HepG2 (cell line): ENCODE data around the gene MRNIP. TPM values are rescaled to one million over a fixed set of nuclear protein-coding genes. Genes with fewer than 3 reads are reported as not detected.

Experiments
- CC2D1A ChIP-seq: sonication (generic); formaldehyde crosslinking; IDR thresholded peaks from 2 replicates; pipeline ENCODE4 v1.8.1; 2023; ENCODE audit warnings: mild to moderate bottlenecking, missing genetic modification reagents
- CREM ChIP-seq, 2 experiments: sonication (generic) in 1 of 2; formaldehyde crosslinking in 1 of 2; IDR thresholded peaks; 2 replicates each; pipeline versions ENCODE4 v1.4.0 to v1.6.1; 2016 to 2020; ENCODE audit warnings: antibody characterized with exemption in 1 of 2, mild to moderate bottlenecking in 1 of 2, missing genetic modification reagents in 1 of 2
- HDAC1 ChIP-seq: sonication (generic); formaldehyde crosslinking; IDR thresholded peaks from 2 replicates; pipeline ENCODE4 v1.5.1; 2020; ENCODE audit warnings: mild to moderate bottlenecking, missing genetic modification reagents
- HNF4A ChIP-seq: sonication (generic); formaldehyde crosslinking; IDR thresholded peaks from 2 replicates; pipeline ENCODE4 v1.4.0; 2020; ENCODE audit warnings: missing genetic modification reagents
- KDM5A ChIP-seq: fragments of 200-600 bp; sonication (generic); IDR thresholded peaks from 2 replicates; pipeline ENCODE4 v1.7.0; 2018; ENCODE audit warnings: antibody characterized with exemption, mild to moderate bottlenecking, low read length, borderline replicate concordance
- MIER2 ChIP-seq: IDR thresholded peaks from 2 replicates; pipeline ENCODE4 v1.6.1; 2016; ENCODE audit warnings: missing biosample characterization, missing genetic modification reagents
- PCBP1 ChIP-seq: fragments of 200-400 bp; formaldehyde crosslinking; IDR thresholded peaks from 2 replicates; pipeline ENCODE4 v1.6.1; 2017; ENCODE audit warnings: mild to moderate bottlenecking, low read depth, low read length, borderline replicate concordance
- SOX13 ChIP-seq, 3 experiments: fragments of 450-650 bp in 1 of 3; sonication (generic) in 1 of 3; formaldehyde crosslinking in 1 of 3; IDR thresholded peaks in 2 of 3; conservative IDR thresholded peaks in 1 of 3; 2 replicates each; pipeline versions ENCODE4 v1.5.0 to v1.6.1; 2016 to 2020; ENCODE audit warnings: antibody characterized with exemption in 1 of 3, mild to moderate bottlenecking in 1 of 3, missing compliant biosample characterization in 1 of 3, missing genetic modification reagents in 1 of 3, moderate library complexity in 1 of 3
- TP53 ChIP-seq: sonication (generic); formaldehyde crosslinking; conservative IDR thresholded peaks from 2 replicates; pipeline ENCODE4 v1.4.0; 2020; ENCODE audit warnings: missing genetic modification reagents
- ZBTB1 ChIP-seq: sonication (generic); formaldehyde crosslinking; IDR thresholded peaks from 2 replicates; pipeline ENCODE4 v1.4.0; 2020; ENCODE audit warnings: missing genetic modification reagents, borderline replicate concordance
- ZFP1 ChIP-seq: IDR thresholded peaks from 2 replicates; pipeline ENCODE4 v1.6.1; 2016
- ZNF136 ChIP-seq: sonication (generic); formaldehyde crosslinking; IDR thresholded peaks from 2 replicates; pipeline ENCODE4 v1.8.1; 2022; ENCODE audit warnings: low read depth, mild to moderate bottlenecking, moderate library complexity, missing genetic modification reagents
- ZNF44 ChIP-seq: sonication (generic); formaldehyde crosslinking; IDR thresholded peaks from 2 replicates; pipeline ENCODE4 v1.5.1; 2020; ENCODE audit warnings: mild to moderate bottlenecking, missing genetic modification reagents
- ZNF670 ChIP-seq: sonication (generic); formaldehyde crosslinking; IDR thresholded peaks from 2 replicates; pipeline ENCODE4 v1.8.0; 2022; ENCODE audit warnings: mild to moderate bottlenecking, missing genetic modification reagents, borderline replicate concordance
- polyA plus RNA-seq, 8 experiments: library from polyadenylated mRNA; depleted of rRNA in 3 of 8; stranded (reverse) in 7 of 8; unstranded in 1 of 8; fragments of >200 nt; fragmentation: Illumina TruSeq in 4 of 8; extraction: Trizol in 4 of 8; gene quantifications; 2 replicates each; pipeline versions ENCODE4 v1.2.1 to v1.2.3, GENCODE V29; 2011 to 2016; ENCODE audit warnings: low read depth in 4 of 8, missing spikeins in 1 of 8, mixed read lengths in 1 of 8; ENCODE audit not compliant: insufficient read depth in 1 of 8
- total RNA-seq, 5 experiments: library from RNA; depleted of rRNA; stranded (reverse); fragments of >200 nt; fragmentation: Illumina TruSeq; extraction: Trizol; gene quantifications; 2 replicates each; pipeline ENCODE4 v1.2.3, GENCODE V29; 2016; ENCODE audit warnings: low read depth in 1 of 5
- TF ChIP-seq, protein P1 (sequence below): IDR thresholded peaks from 2 replicates; pipeline ENCODE4 v1.6.1; 2016
- TF ChIP-seq, protein P2 (sequence below): sonication (generic); formaldehyde crosslinking; IDR thresholded peaks from 2 replicates; pipeline ENCODE4 v1.5.1; 2020; ENCODE audit warnings: missing genetic modification reagents, mild to moderate bottlenecking, borderline replicate concordance
- TF ChIP-seq, protein P3 (sequence below): sonication (generic); formaldehyde crosslinking; IDR thresholded peaks from 2 replicates; pipeline ENCODE4 v1.9.0; 2021; ENCODE audit warnings: mild to moderate bottlenecking, missing genetic modification reagents
- TF ChIP-seq, protein P4 (sequence below): sonication (generic); formaldehyde crosslinking; IDR thresholded peaks from 2 replicates; pipeline ENCODE4 v1.4.0; 2020; ENCODE audit warnings: missing genetic modification reagents

MRNIP gene
- total and polyA plus RNA-seq, 2 of the 13 experiments (the other 11 are each of a cell fraction or from before 2014, with no cell fraction given) = 15.5 to 34.1 TPM

DNA sequence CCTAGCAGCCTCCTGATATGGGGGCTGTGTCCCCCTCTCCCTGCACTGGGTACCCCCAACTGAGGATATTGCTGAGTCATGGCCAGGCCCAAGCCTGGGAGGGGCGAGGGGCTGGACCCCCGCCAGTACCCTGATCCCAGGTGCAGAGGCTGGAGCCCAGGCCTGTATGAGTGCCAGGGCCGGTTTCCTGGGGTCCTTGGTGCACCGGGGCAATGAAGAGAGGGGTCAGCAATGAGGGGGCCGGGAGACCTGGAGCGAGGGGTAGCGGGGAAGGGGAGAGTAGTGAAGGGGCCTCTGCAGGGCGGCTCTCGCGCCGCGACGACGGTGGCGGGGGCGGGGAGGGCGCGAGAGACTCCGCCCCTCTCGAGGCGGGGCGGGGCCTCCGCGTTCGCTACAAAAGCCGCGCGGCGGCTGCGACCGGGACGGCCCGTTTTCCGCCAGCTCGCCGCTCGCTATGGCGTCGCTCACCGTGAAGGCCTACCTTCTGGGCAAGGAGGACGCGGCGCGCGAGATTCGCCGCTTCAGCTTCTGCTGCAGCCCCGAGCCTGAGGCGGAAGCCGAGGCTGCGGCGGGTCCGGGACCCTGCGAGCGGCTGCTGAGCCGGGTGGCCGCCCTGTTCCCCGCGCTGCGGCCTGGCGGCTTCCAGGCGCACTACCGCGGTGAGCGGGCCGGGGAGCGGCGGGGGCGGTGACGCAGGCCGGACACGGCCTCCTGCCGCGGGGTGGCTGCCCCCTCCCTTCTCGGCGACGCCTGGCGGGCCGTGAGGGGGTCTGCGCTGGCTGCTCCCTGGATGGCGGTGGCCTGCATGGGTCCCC, 37.9 kb downstream of the MRNIP start, which contains the start of gene SQSTM1 (continued):
- TF ChIP-seq, protein P1, sequence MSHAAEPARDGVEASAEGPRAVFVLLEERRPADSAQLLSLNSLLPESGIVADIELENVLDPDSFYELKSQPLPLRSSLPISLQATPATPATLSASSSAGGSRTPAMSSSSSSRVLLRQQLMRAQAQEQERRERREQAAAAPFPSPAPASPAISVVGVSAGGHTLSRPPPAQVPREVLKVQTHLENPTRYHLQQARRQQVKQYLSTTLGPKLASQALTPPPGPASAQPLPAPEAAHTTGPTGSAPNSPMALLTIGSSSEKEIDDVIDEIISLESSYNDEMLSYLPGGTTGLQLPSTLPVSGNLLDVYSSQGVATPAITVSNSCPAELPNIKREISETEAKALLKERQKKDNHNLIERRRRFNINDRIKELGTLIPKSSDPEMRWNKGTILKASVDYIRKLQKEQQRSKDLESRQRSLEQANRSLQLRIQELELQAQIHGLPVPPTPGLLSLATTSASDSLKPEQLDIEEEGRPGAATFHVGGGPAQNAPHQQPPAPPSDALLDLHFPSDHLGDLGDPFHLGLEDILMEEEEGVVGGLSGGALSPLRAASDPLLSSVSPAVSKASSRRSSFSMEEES = peak; percentile 62
- TF ChIP-seq ZNF670 (no peak; the same call in 1 of the 2 replicates), KDM5A (no peak), HNF4A (0 out of 2 replicates have a peak, but pooled peaks have one; percentile 5), TP53 (CRISPR knock-in tag) (no peak), PCBP1 (peak; percentile 85; the same call in 1 of the 2 replicates), CC2D1A (CRISPR knock-in tag) (no peak), ZNF136 (CRISPR knock-in tag) (no peak), MIER2 (CRISPR knock-in tag) (no peak), ZBTB1 (CRISPR knock-in tag) (no peak), CREM (IDR thresholded peaks at IDR 0.05) (no peak), CREM (CRISPR knock-in tag; IDR thresholded peaks at IDR 0.05) (no peak), SOX13 (IDR thresholded peaks at IDR 0.05) (no peak), SOX13 (CRISPR knock-in tag; conservative IDR thresholded peaks at IDR 0.05 in 1 of 2, IDR thresholded peaks at IDR 0.05 in 1 of 2) (peak in 1 of 2 experiments; percentile 42; a peak in 1 of 4 replicates), HDAC1 (CRISPR knock-in tag) (peak; percentile 54; the same call in 1 of the 2 replicates), ZNF44 (CRISPR knock-in tag) (no peak), ZFP1 (CRISPR knock-in tag) (no peak)
- TF ChIP-seq, protein P2, sequence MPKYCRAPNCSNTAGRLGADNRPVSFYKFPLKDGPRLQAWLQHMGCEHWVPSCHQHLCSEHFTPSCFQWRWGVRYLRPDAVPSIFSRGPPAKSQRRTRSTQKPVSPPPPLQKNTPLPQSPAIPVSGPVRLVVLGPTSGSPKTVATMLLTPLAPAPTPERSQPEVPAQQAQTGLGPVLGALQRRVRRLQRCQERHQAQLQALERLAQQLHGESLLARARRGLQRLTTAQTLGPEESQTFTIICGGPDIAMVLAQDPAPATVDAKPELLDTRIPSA (CRISPR knock-in tag) = no peak
- TF ChIP-seq, protein P3, sequence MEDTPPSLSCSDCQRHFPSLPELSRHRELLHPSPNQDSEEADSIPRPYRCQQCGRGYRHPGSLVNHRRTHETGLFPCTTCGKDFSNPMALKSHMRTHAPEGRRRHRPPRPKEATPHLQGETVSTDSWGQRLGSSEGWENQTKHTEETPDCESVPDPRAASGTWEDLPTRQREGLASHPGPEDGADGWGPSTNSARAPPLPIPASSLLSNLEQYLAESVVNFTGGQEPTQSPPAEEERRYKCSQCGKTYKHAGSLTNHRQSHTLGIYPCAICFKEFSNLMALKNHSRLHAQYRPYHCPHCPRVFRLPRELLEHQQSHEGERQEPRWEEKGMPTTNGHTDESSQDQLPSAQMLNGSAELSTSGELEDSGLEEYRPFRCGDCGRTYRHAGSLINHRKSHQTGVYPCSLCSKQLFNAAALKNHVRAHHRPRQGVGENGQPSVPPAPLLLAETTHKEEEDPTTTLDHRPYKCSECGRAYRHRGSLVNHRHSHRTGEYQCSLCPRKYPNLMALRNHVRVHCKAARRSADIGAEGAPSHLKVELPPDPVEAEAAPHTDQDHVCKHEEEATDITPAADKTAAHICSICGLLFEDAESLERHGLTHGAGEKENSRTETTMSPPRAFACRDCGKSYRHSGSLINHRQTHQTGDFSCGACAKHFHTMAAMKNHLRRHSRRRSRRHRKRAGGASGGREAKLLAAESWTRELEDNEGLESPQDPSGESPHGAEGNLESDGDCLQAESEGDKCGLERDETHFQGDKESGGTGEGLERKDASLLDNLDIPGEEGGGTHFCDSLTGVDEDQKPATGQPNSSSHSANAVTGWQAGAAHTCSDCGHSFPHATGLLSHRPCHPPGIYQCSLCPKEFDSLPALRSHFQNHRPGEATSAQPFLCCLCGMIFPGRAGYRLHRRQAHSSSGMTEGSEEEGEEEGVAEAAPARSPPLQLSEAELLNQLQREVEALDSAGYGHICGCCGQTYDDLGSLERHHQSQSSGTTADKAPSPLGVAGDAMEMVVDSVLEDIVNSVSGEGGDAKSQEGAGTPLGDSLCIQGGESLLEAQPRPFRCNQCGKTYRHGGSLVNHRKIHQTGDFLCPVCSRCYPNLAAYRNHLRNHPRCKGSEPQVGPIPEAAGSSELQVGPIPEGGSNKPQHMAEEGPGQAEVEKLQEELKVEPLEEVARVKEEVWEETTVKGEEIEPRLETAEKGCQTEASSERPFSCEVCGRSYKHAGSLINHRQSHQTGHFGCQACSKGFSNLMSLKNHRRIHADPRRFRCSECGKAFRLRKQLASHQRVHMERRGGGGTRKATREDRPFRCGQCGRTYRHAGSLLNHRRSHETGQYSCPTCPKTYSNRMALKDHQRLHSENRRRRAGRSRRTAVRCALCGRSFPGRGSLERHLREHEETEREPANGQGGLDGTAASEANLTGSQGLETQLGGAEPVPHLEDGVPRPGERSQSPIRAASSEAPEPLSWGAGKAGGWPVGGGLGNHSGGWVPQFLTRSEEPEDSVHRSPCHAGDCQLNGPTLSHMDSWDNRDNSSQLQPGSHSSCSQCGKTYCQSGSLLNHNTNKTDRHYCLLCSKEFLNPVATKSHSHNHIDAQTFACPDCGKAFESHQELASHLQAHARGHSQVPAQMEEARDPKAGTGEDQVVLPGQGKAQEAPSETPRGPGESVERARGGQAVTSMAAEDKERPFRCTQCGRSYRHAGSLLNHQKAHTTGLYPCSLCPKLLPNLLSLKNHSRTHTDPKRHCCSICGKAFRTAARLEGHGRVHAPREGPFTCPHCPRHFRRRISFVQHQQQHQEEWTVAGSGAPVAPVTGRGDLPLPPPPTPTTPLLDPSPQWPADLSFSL (CRISPR knock-in tag) = no peak
- TF ChIP-seq, protein P4, sequence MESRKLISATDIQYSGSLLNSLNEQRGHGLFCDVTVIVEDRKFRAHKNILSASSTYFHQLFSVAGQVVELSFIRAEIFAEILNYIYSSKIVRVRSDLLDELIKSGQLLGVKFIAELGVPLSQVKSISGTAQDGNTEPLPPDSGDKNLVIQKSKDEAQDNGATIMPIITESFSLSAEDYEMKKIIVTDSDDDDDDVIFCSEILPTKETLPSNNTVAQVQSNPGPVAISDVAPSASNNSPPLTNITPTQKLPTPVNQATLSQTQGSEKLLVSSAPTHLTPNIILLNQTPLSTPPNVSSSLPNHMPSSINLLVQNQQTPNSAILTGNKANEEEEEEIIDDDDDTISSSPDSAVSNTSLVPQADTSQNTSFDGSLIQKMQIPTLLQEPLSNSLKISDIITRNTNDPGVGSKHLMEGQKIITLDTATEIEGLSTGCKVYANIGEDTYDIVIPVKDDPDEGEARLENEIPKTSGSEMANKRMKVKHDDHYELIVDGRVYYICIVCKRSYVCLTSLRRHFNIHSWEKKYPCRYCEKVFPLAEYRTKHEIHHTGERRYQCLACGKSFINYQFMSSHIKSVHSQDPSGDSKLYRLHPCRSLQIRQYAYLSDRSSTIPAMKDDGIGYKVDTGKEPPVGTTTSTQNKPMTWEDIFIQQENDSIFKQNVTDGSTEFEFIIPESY (CRISPR knock-in tag) = no peak
